NCI-H2227 (cell line): ENCODE measurements around the gene VPS13C.

Source experiments
- DNase-seq: peaks from one replicate; lab custom pipeline; 2025; ENCODE audit not compliant: unreplicated experiment; lab: John Stamatoyannopoulos, UW

VPS13C gene

DNA sequence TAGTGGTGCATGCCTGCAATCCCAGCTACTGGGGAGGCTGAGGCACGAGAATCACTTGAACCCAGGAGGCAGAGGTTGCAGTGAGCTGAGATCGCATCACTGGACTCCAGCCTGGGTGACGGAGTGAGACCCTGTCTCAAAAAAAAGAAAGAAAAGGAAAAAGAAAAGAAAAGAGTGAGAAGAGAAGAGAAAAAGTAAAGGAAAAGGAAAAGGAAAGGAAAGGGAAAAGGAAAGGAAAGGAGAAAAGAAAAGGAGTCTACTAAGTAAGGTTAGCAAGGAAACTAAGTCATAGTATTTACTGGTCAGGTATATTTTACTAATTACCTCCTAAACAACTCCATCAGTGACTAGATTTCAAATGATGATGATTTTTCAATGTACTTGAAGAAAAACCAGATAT is 198.3 kb downstream of the VPS13C start:
- no peak for DNase-seq

DNA sequence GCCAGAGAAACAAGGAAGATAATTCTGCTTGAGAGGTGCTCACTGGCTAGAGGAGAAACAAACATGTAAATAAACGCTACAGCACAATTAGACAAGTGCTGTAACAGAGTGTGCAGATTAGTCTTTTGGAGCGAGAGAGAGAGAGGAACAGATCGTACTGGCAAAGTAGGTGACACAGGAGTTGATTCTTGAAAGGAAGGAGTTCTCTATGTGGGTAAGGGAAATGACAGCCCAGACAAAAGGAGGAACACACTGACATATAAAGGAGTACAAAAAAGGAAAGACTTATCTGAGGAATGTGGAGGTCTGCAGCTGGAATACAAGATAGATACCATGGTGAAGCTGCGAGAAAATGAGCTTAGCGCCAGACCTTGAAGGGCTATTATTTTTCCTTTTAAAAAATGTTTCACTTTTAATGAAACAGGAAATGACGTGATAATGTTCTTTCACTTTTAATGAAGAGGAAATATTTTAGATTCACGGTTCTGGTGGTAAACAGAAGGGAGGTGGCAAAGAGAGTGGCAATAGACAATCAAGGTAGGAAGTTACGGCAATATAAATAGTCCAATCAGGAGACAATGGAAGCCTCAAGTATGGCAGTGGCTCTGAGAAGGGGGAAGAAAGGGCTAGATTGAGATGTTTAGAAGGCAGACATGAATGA is 202.9 kb downstream of the VPS13C start:
- no peak for DNase-seq

DNA sequence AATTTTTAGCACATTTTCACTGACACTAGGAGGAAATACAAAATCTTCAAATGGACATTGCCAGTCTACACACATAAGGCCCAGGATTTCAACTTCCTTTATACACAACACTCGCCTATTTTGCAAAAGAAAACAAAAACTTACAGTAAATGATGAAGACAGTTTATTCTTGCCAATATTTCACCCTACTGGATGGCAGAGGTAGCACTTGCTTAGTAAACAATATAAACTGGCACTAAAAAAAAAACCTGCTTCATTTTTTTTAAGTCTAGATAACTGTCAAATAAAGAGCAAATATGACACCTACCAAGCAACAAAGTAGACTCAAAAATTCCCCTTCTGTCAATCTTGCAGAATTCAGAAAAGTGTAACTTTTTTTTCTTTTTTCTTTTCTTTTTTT is 204.0 kb downstream of the VPS13C start:
- DNase-seq, result no peak

DNA sequence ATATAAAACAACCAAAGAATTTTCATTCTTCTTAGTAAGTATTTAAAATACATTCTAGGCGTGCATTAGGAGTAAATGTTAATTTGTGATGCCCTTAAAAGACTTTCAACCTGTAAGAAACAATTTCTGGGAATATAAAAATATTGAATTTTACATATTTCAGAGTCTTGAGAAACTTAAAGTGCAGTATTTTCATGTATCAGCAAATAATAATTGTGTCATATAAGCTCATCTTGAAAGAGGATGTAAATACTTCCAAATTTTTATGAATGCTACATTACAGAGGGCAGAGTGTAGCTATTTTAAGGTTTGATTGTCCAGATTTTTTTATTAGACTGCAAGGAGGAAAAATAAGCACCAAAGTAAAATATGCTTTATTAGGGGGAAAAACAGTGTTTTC is 207.1 kb downstream of the VPS13C start:
- DNase-seq, result no peak

DNA sequence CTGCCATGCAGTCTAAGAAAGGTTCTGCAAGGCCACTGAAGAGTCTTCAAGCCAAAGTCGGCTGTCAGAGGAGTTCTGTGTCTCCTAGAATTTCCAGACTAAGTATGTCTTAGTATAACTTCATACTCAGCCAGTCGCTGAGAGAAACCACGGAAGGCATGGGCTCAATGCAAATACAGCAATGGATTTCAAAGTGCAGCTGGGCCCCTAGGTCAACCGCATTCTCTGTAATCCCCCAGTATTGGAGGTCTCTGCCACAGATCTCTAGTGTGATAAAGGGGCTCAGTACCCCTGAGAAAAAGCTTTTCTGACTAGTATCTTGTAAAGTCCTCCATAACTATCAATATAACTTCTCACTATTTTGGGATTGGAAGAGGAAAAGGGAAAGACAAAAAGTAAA is 208.3 kb downstream of the VPS13C start:
- DNase-seq, result no peak

DNA sequence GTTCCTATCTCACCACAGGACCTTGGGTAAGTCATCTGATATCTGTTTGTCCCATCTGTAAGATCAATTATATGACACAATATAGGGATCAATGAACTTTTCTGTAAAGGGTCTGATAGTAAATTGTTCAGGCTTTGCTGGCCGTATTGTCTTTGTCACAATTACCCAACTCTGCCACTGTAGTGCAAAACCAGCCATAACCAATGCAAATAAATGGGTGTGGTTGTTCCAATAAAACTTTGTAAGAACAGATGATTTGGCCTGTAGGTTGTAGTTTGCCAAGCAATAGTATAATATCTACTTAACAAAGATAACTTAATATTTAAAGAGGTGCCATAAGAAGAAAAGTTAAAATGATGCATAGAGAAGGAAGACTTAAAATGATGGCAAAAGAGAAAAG is 210.8 kb downstream of the VPS13C start:
- no peak for DNase-seq

DNA sequence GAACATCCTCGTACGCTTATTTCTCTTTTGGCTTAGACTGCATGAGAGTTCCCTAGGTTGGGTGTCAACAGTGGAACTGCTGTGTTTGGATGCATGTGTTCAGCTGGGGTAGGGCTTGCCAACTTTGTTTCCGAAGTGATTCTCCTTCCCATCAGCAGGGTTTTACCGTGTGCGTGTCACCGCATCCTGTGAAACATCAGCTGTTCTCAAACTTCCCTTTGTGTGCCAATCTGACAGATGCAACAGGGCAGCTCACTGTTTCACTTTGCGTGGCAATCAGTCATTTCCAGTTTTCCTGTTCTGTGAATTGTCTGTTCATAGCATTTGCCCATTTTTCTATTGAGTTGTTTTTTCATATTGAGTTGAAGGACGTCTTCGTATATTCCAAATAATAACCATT is 218.8 kb downstream of the VPS13C start:
- no peak for DNase-seq

DNA sequence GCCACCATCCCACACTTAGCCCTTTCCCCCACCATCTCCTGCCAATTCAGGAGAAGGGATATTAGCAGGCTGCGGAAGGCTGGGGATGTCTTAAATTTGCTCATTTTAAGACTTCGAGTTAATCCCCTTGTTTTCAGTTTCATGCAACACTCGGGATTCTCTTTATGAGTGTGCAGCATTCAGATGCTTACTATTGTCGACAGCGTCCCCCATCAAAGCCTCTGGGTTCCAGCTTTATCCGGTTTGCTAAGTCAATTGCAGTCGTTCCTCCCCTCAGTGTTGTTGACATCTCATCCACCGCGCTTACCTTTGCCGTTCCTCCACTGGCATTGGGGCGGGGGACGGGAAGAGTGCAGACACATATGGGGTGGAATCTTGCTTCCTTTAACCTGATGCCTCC is 220.2 kb downstream of the VPS13C start:
- no peak for DNase-seq

DNA sequence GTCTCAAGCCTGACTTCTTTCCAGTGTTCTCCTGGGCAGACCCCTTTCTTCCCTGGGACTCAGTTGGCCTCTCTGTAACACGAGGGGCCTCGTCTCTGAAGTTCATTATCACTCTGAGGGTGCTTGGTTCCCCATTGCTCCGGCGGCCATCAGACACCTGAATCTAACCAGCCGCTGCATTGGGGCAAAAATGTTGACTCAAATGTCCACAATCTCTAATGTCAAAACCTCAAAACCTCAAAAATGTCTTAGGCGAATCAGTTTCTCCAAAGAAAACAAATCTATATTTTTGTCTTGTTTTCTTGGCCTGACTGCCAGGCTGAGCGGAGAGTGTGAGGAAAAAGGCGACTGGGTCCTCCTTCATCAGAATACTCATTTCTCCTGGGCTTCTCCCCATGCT is 220.7 kb downstream of the VPS13C start:
- no peak for DNase-seq

DNA sequence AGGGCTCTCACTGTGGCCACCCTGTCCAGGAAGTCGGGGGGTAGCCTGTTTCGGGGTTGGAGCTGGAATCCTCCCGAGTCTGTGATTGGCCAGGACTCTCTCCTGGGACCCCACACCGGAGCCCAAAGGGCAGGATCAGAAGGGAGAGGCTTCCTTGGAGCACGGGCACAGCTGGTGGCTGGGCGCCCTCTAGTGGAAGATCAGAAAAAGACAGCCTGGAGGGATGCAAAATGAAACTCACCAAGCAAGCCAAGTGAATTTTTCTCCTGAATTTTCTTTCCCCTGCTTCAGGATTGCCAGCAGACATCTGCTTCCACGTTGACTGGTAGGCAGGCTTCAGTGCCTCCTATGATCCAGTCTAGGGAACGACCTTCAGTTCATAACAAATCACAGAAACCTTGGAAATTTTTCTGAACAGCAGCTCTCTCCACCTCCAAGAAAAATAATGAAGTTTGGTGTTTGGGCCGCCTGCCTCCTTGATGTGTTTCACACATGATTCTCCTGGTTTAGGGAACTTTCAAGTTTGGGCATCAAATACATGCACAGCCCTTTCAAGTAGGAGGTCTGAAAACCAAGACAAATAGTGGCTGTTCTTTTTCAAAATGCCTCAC is 224.6 kb downstream of the VPS13C start:
- peak; percentile 54 for DNase-seq

DNA sequence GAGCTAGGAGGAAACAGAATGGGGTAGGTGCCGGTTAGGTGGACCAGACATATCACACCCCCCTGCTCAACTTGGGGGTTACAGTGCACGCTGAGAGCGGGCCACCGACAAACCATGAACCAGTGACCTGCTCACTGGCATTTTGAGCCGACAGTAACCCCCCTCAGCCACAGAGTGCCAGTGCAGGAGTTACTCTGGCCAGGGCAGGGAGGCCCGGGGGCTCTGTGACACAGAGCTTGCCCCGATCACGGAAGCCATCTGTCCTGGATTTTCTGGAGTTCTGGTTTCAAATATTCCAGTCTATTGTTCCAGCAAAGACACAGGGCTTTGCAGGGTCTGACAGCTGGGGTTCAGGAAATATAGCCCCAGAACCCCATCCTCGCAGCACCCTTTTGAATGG is 225.2 kb downstream of the VPS13C start:
- no peak for DNase-seq

DNA sequence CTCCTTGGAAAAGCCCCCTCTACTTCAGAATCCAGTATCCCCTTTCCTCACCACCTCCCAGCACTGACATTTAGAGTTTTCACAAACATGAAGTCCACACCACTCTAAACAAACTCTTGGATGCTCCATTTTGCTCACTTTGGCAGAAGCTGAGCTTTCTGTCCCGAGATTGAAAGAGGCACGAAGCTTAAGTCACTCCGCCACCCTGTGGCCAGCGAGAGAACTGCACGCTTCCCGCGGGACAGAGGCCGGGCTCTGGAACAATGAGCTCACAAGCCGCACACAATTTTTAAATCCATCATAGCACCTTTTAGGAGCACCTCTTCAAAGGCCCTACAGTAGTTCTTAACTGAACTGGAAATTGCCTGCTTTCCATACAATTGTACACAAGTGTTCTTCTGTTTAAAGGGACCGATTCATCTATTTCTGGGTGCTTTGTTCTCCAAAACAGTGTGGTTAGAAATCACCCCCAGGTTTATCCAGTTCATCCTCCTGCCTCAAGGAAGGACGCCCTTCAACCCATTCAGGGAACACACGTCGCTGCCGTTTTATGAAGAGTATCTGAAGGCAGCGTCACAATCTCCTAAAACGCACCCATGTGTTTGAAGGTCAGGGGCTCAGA is 226.1 kb downstream of the VPS13C start:
- DNase-seq, result peak; percentile 83

DNA sequence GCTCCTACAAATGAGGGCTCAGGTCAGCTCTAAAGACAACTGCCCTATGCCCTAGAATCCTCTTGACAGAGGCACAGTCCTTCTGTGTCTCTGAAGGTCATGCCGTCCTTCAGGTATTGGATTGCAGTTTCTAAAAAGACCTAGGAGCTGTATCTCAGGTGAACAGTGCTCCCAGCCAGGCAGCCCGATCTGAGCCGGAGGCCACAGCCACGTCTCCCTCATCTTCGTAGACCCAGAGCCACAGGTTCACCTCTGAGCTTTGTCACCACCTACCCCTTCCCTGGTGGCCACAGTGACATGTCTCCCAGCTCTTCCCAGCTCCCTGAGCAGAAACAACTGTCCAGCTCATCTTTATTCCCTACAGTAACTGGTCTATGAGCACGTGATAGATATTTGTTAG is 228.0 kb downstream of the VPS13C start:
- DNase-seq, result no peak

DNA sequence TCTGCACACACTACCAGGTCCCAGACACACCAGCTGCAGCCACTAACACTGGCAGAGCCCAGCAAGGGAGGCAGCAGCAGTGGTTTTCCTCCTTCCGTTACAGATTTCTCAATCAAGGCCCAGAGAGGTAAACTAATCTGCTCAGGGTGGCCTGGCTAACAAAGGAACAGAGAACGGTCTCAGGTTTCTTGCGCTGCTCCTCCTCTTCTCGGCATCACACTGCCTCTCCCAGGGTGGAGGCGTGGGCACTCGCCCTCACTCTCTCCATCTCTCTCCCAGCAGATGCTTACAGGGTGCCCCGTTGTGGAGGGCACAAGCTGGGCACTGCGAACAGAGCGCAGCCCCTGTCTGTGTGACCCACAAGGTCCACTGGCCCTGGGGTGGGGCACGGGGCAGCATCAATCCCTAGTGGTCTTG is 228.7 kb downstream of the VPS13C start:
- no peak for DNase-seq

DNA sequence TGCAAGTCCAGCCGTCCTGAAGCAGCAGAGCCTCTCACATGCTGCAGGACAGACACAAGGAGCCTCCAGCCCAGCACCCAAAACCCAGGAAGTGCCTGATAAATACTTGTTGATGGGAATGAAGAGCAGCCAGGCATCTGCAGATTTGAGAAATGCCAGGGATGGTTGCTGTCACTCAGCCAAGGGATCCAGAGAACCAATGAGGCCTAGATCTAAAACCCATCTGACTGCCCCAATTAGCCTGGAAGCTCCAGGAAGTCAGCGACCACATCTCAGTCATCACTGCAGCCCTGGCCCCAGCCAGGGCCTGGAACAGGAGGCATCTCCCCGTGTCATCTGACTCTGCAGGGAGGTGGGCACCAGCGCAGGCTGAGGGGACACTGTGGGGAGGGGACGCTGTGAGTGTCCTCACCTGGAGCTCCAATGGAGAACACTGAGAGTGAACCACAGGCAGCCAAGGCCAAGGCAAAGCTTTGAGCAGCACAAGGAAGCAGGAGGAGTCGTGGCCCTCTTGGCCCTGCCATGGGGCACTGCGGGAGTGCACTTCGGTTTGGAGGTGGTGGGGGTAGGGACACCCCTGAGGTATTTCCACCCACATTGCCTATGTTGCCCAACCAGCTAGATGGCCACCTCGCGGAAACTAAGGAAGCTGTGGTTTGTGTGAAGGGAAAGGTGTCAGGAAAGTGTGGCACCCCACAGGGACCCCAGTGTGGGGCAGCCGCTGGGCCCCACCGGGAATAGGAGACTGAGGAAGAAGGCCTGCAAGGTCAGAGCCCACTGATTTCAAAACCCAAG is 229.5 kb downstream of the VPS13C start:
- no peak for DNase-seq

DNA sequence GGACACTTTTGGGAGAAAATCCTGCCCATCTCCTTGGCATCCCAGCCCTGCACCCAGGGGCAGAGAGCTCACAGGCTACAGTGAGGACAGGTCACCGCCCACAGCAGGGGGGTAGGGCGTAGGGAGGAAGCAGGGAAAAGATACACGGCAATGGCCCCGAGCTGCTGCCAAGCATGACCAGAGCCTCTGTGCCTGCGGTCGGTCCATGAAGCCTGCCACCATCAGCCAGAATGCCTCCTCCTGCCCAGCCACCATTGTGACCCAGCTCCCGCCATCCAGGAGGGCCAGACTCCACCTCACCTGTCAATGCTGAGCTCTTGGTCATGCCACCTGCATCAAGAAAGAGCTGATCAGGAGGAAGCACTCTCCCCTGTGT is 230.7 kb downstream of the VPS13C start:
- DNase-seq, result no peak

DNA sequence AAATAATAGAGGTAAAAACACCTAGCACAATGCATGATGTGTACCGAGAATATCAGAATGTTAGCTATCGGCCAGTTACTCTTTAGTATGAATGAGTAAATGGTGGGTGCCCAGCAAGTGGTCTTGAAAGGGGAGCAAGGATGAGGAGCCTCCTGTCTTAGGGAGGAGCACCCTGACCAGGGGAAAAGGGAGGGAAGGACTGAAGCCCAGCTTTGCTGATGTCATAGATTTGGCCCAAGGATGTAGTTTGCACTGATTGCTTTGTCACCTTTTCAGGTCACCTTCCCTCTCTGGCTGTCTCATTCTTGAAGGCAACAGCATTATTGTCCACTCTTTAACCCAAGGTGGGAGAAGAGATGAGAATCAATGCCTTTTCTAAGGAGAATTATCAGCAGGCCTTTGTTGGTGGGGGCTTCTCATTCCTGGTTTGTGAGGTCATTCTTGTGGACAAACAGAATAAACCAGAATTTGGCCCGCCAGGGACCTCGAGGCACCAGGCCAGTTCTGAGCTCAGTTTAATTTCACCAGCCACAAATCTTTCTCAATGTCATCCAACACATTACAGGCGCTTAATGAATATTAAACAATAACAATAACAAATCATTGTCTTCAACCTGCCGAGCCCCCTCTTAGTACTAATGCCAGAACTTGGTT is 231.3 kb downstream of the VPS13C start:
- DNase-seq, result no peak

DNA sequence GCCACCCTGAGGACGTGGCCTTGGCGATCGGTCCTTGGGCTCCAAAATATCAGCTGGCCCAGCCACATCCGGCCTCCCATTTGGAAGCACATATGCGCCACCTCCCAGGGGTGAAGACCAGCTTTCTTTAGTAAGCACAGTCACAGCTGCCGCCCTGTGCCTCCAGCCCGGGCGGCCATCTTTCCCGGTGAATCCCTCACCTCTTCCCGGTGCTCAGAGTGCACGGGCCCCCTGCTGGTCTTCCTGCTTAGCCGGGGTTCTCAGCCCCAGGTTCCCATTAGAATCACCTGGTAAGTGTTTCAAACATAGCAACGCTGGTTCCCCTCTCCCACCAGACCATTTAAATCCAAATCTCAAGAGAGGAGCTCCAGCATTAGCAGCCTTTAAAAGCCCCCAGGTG is 232.2 kb downstream of the VPS13C start:
- no peak for DNase-seq

DNA sequence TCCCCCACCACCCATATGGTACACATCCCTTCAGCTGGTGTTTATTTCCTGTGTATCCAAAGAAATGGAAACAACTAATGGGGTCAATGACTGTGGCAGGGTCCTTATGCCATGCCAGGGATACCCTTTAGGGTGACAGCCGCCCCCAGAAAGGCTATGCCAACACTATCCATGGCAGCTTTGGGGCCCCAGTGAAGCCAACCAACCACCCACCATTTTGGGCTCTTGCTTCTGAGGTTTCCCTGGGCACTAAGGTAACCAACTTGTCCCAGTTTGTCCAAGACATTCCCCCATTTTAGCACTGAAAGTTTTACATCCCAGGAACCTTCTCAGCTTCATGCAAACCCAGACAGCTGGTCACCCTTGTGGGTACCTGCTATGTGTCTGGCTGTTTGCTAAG is 233.1 kb downstream of the VPS13C start:
- no peak for DNase-seq

DNA sequence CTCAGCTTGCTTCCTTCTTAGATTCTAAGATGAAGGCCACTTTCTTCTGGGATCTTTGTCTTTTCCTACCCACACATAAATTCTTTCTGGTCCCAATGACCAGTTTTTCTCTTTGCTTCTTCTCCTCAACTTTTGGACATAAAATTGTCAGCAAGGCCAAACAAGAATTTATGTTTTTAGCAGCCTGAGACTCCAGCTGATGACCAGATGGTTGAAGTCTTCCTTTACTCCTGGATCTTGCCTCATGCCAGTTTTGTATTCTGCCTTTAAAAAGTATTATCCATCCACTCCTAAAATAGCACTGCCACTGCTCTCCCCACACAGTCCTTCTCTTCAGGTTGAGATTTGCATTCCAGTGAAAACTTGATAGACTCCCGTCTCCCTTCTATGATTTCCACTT is 236.0 kb downstream of the VPS13C start:
- no peak for DNase-seq

DNA sequence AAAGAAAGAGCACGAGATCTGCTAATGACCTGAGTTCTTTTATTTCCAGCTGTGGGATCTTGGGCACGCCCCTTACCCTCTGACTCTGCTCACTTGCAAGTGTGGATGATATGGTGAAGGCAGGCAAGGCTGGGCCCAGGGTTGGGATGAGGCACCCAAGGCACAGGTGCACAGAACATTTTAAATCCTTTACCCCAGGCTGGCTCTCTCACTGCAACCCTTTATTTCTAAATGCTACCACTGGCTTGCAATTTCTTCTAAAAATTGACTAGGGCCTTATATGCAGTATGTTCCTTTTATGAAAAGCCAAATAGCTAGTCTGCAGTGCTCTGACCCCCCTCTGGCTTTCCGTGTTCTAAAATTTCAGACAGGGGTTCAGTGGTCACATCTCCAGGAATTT is 237.7 kb downstream of the VPS13C start:
- DNase-seq, result no peak

DNA sequence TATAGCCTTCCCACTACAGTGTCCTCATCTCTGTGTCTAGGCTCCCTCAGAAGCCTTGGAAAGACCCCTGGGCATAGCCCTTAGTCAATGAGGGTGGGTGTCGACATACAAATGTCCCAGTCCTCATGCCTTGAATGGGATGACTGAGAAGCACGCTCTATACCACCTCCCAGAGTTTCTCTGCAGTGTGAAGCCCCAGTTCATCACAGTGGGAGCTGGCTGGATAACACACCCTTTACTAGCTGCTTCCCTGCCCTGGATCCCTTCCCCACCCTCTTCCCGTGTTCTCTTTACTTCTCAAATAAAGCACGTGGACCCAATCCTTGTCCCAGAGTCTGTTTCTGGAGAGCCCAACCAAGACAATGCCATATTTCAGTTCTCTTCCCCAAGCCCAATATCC is 239.3 kb downstream of the VPS13C start:
- no peak for DNase-seq
